Measurements from ENCODE around the gene HS6ST1.

The HS6ST1 gene

DNA sequence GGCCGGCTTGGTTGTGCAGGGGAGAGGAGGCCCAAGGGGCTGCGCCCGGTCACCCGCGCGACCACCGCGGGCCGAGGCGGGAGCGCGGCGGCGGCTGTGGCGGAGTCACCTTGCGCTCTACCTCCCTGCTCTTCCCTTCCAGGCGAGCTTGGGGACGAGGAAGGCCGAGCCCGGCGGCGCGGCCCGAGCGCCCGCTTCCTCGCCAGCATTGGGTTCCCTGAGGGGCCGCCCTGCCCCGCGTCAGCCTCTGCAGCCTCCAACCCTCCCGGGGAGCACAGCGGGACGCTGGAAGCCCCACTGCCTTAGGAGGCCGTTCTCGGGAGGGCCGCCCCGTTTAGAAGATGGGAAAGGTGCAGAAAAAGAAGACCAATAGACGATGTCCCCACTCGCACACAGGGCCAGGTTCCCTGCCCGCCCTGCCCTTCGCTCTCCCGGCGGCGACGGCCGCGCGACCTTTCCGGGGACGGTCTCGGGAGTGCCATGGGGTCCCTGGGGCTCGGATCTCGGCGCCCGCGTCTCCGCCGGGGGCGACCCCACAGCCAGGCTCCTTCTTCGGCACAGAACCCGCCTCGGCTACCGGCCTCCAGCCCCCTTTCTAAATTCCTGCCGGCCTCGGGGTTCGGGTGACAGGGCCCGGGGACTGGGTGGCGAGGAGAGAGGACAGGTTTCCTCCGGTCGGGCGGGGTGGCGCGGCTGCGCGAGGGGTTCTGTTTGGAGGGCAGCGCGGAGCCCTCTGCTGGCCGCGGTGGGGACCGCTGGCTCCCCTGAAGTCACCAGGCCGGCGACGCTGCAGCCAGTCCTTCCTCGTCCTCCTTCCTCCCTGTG, 85.5 kb downstream of the HS6ST1 start:
- peak; percentile 74 to 86 for DNase-seq

DNA sequence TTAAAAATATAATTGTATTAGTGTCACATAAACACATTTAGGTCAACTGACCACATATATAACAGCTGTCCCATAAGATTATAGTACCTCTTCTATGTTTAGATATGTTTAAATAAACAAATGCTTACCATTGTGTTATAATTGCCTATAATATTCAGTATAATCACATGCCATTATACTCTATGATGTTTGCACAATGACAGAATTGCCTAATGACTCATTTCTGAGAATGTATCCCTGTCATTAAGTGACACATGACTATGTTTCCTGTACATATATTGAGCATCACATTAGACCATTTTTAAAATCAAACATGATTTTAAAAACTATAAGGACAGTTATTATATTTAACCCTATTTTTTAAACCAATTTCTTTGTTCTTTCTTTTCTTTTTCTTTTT, 89.8 kb downstream of the HS6ST1 start:
- peak; percentile 84 to 91 for DNase-seq

DNA sequence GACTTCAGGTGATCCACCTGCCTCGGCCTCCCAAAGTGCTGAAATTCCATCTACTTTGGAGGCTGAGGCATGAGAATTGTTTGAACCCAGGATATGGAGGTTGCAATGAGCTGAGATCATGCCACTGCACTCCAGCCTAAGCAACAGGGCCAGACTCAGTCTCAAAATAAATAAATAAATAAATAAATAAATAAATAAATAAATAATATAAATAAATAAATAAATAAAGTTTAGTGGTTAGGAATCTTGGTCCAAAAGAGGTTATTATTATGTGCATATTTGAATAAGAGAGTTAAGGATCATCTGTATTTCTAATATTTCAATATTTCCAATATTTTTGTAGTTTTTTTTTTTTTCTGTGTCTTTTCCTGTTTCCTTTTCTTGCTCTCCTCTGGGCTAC, 90.8 kb downstream of the HS6ST1 start:
- no peak for DNase-seq

DNA sequence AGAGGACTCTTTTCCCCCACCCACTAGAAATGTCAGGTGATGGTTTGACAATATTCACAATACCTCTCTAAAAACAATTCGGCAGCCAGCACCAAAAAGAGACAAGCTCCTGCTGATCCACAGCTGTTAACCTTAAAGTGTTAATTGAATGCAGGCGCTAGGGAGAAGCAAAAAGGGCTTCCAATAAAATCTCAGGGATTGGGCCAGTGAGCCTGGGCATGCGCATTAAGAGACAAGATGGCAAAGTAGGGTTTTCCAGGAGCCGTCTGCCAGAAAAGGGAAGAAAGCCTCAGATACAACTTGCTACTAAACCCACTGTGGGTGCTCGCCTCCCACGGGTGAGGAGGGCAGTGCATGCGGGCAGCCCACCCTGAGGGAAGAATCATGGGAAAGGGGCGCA, 98.8 kb downstream of the HS6ST1 start:
- no peak for DNase-seq

DNA sequence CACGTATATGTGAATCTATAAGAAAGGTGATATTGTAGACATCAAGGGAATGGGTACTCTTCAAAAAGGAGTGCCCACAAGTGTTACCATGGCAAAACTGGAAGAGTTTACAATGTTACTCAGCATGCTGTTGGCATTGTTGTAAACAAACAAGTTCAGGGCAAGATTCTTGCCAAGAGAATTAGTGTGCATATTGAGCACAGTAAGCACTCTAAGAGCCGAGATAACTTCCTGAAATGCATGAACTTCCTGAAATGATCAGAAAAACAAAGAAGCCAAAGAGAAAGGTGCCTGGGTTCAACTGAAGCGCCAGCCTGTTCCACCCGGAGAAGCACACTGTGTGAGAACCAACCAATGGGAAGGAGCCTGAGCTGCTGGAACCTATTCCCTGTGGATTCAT, 101.0 kb downstream of the HS6ST1 start:
- peak; percentile 39 to 45 for DNase-seq

DNA sequence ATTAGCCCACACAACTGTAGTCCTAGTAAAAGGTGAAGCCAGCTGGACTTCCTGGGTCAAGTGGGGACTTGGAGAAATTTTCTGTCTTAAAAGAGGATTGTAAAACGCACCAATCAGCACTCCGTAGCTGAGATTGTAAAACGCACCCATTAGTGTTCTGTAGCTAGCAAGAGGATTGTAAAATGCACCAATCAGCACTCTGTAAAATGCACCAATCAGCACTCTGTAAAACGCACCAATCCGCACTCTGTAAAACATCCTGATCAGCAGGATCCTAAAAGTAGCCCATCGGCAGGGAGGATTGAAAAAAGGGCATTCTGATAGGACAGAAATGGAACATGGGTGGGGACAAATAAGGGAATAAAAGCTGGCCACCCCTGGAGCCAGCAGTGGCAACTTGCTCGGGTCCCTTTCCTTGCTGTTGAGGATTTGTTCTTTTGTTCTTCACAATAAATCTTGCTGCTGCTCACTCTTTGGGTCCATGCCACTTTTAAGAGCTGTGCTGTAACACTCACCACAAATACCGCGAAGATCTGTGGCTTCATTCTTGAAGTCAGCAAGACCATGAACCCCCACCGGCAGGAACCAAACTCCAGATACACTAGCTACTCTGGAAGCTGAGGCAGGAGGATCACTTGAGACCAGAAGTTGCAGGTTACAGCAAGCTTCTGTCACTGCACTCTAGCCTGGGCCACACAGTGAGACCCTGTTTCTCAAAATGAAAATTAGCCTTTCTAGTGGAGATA, 102.6 kb downstream of the HS6ST1 start:
- DNase-seq = no peak
